Fibroblast of mammary gland (primary cell): Measurements from ENCODE around the gene GPR146.

Source experiments
- DNase-seq: peaks from one replicate; pipeline ENCODE4 v3.0.0-alpha.2; 2010; ENCODE audit warnings: low read depth
- H3K4me3 ChIP-seq: 2 replicates; pipeline ENCODE4 v1.5.1; 2011; ENCODE audit warnings: low read depth, mild to moderate bottlenecking, low read length, moderate library complexity; ENCODE audit not compliant: control insufficient read depth
- CTCF ChIP-seq: conservative IDR thresholded peaks from 2 replicates; pipeline ENCODE4 v1.5.1; 2011; ENCODE audit warnings: low read depth, low read length, inconsistent platforms; ENCODE audit not compliant: control insufficient read depth, insufficient read depth

The GPR146 gene

GRCh38 chr7:1027242-1028043 lies 16.9 kb upstream of the GPR146 start:
- peak; percentile 31 for DNase-seq
- TF ChIP-seq CTCF = no peak
- H3K4me3 ChIP-seq = peak overlapping the region; percentile 50

DNA sequence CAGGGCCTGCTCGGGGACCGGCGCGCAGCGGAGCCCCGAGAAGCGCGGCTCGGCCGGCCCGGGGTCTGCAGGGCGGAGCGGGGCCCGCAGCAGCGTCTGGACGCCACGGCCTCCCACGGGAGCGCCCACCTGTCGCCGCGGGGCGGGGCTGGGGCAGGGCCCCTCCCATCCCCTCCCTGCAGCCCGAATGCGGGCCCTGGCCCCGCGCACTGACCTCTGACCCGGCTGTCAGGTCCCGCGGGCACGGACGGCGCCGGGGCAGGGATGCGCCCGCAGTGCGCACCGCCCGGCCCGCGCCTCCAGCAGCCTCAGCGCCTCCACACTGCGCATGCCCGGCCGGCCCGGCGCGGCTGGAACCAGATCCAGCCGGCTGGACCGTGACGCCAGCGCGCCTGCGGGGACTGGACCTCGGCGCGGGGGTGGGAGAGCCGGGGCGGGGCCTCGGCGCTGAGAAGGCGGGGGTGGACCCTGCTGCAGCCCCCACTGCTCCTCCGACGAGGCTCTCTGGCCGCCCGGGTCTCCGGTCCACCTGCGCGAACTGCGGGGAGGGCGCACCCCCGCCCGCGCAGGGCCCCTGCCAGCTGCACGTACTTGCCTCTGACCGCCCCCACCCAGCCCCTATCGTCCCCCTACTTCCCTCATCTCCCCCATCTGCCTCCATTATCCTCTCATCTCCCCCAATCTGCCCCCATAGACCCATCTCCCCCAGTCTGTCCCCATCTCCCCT lies 16.1 kb upstream of the GPR146 start:
- H3K4me3 ChIP-seq = peak overlapping the region; percentile 50
- TF ChIP-seq CTCF = no peak
- DNase-seq = peak; percentile 84

DNA sequence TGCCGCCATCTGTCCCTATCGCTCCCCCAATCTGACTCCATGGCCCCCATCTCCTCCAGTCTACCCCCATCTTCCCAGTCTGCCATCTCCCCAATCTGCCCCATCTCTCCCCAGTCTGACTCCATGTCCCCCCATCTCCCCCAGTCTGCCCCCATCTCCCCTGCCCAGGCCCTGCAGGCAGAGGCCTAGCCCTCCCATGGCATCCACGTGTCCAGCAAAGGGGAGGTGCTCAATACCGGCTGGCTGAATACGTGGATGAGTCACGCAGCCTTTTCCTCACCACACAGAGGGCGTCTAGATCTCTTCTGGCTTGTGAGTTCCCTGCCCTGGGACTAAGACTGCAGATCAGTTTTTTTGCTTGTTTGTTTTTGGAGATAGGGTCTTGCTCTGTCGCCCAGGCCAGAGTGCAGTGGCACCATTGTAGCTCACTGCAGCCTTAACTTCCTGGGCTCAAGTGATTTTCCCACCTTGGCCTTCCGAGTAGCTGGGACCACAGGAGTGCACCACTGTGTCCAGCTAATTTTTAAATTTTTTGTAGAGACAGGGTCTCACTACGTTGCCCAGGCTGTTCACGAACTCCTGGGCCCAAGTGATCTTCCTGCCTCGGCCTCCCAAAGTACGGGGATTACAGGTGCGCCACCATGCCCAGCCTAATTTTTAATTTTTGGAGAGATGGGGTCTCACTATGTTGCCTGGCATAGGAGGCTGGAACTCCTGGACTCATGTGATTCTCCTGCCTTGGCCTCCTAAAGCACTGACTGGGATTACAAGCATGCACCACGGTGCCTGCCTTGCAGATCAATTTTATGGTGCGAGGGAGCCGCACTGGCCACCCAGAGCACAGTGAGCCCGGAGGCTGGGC lies 15.3 kb upstream of the GPR146 start:
- no peak for TF ChIP-seq CTCF
- H3K4me3 ChIP-seq = peak overlapping the region; percentile 41
- peak; percentile 93 for DNase-seq

- no peak overlapping the region for H3K4me3 ChIP-seq
- no peak for TF ChIP-seq CTCF
- DNase-seq = no peak
These were observed 14.5 kb upstream of the GPR146 start for GRCh38 chr7:1029637-1030443.

DNA sequence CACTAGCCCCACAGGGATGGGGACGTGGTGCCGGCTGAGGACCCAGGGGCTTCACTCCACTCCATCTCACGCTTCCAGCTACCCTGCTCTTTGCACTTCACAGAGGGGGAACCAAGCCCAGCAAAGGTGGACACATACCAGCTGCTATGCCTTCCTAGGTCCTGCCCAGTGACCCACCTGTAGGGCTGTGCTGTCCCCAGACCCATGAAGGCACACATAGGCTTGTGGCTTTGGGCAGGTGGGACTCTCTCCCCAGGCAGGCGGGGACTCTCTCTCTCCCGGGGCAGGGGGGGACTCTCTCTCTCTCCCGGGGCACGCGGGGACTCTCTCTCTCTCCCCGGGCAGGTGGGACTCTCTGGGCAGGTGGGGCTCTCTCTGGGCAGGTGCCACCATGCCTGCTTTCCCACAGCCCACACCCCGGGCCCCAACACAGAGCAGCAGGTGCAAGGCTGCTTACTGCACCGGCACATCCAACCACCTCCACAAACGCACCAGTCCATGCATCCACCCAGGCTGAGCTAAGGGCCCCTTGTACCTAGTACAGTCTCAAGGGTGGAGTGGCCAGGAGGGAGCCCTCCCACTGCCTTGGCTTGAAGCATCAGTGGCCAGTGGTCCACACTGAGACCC lies 13.8 kb upstream of the GPR146 start:
- no peak for TF ChIP-seq CTCF
- no peak overlapping the region for H3K4me3 ChIP-seq
- no peak for DNase-seq
